PC-3 (cell line): Measurements from ENCODE around the gene CGN. TPM values are rescaled to one million over a fixed set of nuclear protein-coding genes. Genes with fewer than 3 reads are reported as not detected.
A peak's percentile ranks its signal among the peaks of the same experiment; 100 is the strongest.

Source experiments
- ATAC-seq: fragments of 200-7000 bp; cut with Tn5 transposase; 2 replicates; pipeline ENCODE4 v1.9.1; 2020; ENCODE audit warnings: mild to moderate bottlenecking, moderate library complexity
- BruUV-seq: library from RNA; stranded (reverse); fragments of 400-500 nt; replicated peaks from 2 replicates; lab custom pipeline; 2021; lab: Mats Ljungman, UMichigan
- CTCF ChIA-PET: fragments of 300-600 bp; sonication (Branson Sonifier 250); formaldehyde crosslinking; loops from one replicate; lab custom pipeline; 2022; ENCODE audit warnings: antibody characterized with exemption; lab: Charles Lee
- POLR2A ChIA-PET: fragments of 300-600 bp; sonication (Branson Sonifier 250); formaldehyde crosslinking; loops from one replicate; lab custom pipeline; 2022; ENCODE audit warnings: antibody characterized with exemption; ENCODE audit not compliant: unreplicated experiment; lab: Charles Lee
- DNase-seq: peaks from one replicate; pipeline ENCODE4 v3.0.0-alpha.2; 2015
- H2AFZ ChIP-seq: fragments of 300-600 bp; sonication (generic); 2 replicates; pipeline ENCODE4 v1.6.0; 2016; ENCODE audit warnings: antibody characterized with exemption, low read length
- H3F3A ChIP-seq: fragments of 300-600 bp; sonication (generic); one replicate; pipeline ENCODE4 v1.6.0; 2017; ENCODE audit warnings: antibody characterized with exemption, low read length, control low read depth, mild to moderate bottlenecking; ENCODE audit not compliant: unreplicated experiment
- H3K27ac ChIP-seq: fragments of 300-600 bp; sonication (generic); 2 replicates; pipeline ENCODE4 v1.5.1; 2016; ENCODE audit warnings: mild to moderate bottlenecking, low read length
- H3K27me3 ChIP-seq: fragments of 300-600 bp; sonication (generic); 2 replicates; pipeline ENCODE4 v1.6.1; 2016; ENCODE audit warnings: low read length, mixed read lengths
- H3K36me3 ChIP-seq: fragments of 300-600 bp; sonication (generic); 2 replicates; pipeline ENCODE4 v1.6.1; 2016; ENCODE audit warnings: low read depth, mixed run types, low read length, mixed read lengths
- H3K4me1 ChIP-seq: fragments of 300-600 bp; sonication (generic); 2 replicates; pipeline ENCODE4 v1.5.1; 2016; ENCODE audit warnings: low read length; ENCODE audit not compliant: insufficient read depth
- H3K4me2 ChIP-seq: fragments of 300-600 bp; sonication (generic); 2 replicates; pipeline ENCODE4 v1.6.0; 2016; ENCODE audit warnings: low read length
- H3K4me3 ChIP-seq: fragments of 300-600 bp; sonication (generic); 2 replicates; pipeline ENCODE4 v1.5.1; 2016; ENCODE audit warnings: mild to moderate bottlenecking, low read length, mixed read lengths
- H3K79me2 ChIP-seq: fragments of 300-600 bp; sonication (generic); 2 replicates; pipeline ENCODE4 v1.6.1; 2017; ENCODE audit warnings: low read length, mixed read lengths
- H3K9ac ChIP-seq: fragments of 300-600 bp; sonication (generic); 2 replicates; pipeline ENCODE4 v1.6.0; 2016; ENCODE audit warnings: mild to moderate bottlenecking, low read length
- H3K9me2 ChIP-seq: fragments of 300-600 bp; sonication (generic); replicated peaks from 2 replicates; pipeline ENCODE4 v1.6.1; 2016; ENCODE audit warnings: mixed run types, low read length, mixed read lengths
- H3K9me3 ChIP-seq: fragments of 300-600 bp; sonication (generic); 2 replicates; pipeline ENCODE4 v1.6.1; 2016; ENCODE audit warnings: low read length, mixed read lengths
- H4K20me1 ChIP-seq: fragments of 300-600 bp; sonication (generic); 2 replicates; pipeline ENCODE4 v1.6.1; 2016; ENCODE audit warnings: low read length, mixed read lengths
- EZH2 ChIP-seq: fragments of 300-600 bp; sonication (generic); IDR thresholded peaks from one replicate; pipeline ENCODE4 v1.6.1; 2017; ENCODE audit warnings: antibody characterized with exemption, mild to moderate bottlenecking, low read length; ENCODE audit not compliant: unreplicated experiment
- EZH2phosphoT487 ChIP-seq: fragments of 300-600 bp; sonication (generic); IDR thresholded peaks from 2 replicates; pipeline ENCODE4 v1.6.1; 2018; ENCODE audit warnings: mild to moderate bottlenecking, antibody characterized with exemption, low read length, borderline replicate concordance
- intact Hi-C: fragments of 100-400 bp; cut with micrococcal nuclease; formaldehyde crosslinking; loops from 2 replicates; pipeline ENCODE4 v1.9.0; 2023
- total RNA-seq: library from RNA; depleted of rRNA; stranded (reverse); fragments of >200 nt; gene quantifications from 2 replicates; pipeline ENCODE4 v1.2.3, GENCODE V29; 2014
- TF ChIP-seq, protein P1 (sequence below): fragments of 300-600 bp; sonication (generic); conservative IDR thresholded peaks from 2 replicates; pipeline ENCODE4 v1.5.1; 2017; ENCODE audit warnings: antibody characterized with exemption, low read depth, mild to moderate bottlenecking, low read length

CGN gene
- total RNA-seq, 1 experiment from 2014 or later = 13.3 TPM

DNA sequence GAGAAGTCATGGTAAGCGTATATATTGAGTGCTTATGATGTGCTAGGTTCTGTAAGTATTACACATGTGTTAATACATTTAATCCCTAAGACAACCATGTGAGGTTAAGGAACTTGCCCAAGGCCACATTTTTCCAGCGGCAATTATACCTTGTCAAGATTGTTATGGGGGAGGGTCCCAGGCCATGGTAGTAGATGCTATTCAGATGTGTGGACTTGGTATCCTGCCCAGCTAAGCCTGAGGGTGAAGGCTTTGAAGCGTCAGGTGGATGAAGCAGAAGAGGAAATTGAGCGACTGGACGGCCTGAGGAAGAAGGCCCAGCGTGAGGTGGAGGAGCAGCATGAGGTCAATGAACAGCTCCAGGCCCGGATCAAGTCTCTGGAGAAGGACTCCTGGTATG, 25.3 kb downstream of the CGN start:
- Histone ChIP-seq H4K20me1 (peaks cover 11% of the 10 kb centered on the region), H3K27ac (peak overlapping the region; percentile 29; the same call in 1 of the 2 replicates), H3K4me3 (no peak overlapping the region), H3K27me3 (no peaks in the 10 kb centered on the region), H3F3A (no peaks in the 10 kb centered on the region), H3K9me2 (no peaks in the 10 kb centered on the region), H3K4me2 (peak overlapping the region; percentile 54), H3K79me2 (peaks cover 12% of the 10 kb centered on the region), H3K9me3 (no peaks in the 10 kb centered on the region), H3K4me1 (peaks cover 45% of the 10 kb centered on the region), H3K9ac (no peak overlapping the region), H2AFZ (no peak overlapping the region), H3K36me3 (peaks cover 23% of the 10 kb centered on the region; the same call in 1 of the 2 replicates)
- ChIA-PET CTCF (interaction anchor here (0.7 to 1.0 kb wide), 3 partner anchors 100 to 300 kb away, joined by 3 to 5 read pairs (median 3); no protein-coding TSS in a partner anchor), POLR2A (interaction anchor here (0.6 kb wide), 1 partner anchor 33 kb away, joined by 5 read pairs; no protein-coding TSS in a partner anchor)
- DNase-seq = no peak
- no TSS peak for BruUV-seq
- intact Hi-C loops = no loop called here
- no peak for ATAC-seq
- TF ChIP-seq, protein P1, sequence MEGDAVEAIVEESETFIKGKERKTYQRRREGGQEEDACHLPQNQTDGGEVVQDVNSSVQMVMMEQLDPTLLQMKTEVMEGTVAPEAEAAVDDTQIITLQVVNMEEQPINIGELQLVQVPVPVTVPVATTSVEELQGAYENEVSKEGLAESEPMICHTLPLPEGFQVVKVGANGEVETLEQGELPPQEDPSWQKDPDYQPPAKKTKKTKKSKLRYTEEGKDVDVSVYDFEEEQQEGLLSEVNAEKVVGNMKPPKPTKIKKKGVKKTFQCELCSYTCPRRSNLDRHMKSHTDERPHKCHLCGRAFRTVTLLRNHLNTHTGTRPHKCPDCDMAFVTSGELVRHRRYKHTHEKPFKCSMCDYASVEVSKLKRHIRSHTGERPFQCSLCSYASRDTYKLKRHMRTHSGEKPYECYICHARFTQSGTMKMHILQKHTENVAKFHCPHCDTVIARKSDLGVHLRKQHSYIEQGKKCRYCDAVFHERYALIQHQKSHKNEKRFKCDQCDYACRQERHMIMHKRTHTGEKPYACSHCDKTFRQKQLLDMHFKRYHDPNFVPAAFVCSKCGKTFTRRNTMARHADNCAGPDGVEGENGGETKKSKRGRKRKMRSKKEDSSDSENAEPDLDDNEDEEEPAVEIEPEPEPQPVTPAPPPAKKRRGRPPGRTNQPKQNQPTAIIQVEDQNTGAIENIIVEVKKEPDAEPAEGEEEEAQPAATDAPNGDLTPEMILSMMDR = no peak
- TF ChIP-seq EZH2phosphoT487 (no peak), EZH2 (no peak)

DNA sequence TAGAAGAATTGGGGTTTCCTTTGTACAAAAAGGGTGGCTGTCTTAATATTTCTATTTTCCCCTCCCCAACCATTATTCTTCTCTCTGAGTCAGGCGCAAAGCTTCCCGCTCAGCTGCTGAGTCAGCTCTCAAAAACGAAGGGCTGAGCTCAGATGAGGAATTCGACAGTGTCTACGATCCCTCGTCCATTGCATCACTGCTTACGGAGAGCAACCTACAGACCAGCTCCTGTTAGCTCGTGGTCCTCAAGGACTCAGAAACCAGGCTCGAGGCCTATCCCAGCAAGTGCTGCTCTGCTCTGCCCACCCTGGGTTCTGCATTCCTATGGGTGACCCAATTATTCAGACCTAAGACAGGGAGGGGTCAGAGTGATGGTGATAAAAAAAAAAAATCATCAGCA, 25.9 kb downstream of the CGN start:
- BruUV-seq = no TSS peak
- H3K9me3 ChIP-seq = no peaks in the 10 kb centered on the region
- H3K4me1 ChIP-seq = peaks cover 51% of the 10 kb centered on the region
- H3F3A ChIP-seq = no peaks in the 10 kb centered on the region
- H2AFZ ChIP-seq = no peak overlapping the region
- H3K27me3 ChIP-seq = no peaks in the 10 kb centered on the region
- intact Hi-C loops = no loop called here
- TF ChIP-seq, protein P1 = no peak
- TF ChIP-seq EZH2phosphoT487 (no peak), EZH2 (no peak)
- H3K36me3 ChIP-seq = peaks cover 17% of the 10 kb centered on the region; the same call in 1 of the 2 replicates
- peaks cover 17% of the 10 kb centered on the region for H4K20me1 ChIP-seq
- H3K79me2 ChIP-seq = peaks cover 19% of the 10 kb centered on the region
- no peak overlapping the region for H3K9ac ChIP-seq
- H3K4me3 ChIP-seq = no peak overlapping the region
- H3K4me2 ChIP-seq = peak overlapping the region; percentile 54
- ChIA-PET CTCF (interaction anchor here (0.7 to 1.0 kb wide), 3 partner anchors 100 to 300 kb away, joined by 3 to 5 read pairs (median 3); no protein-coding TSS in a partner anchor), POLR2A (interaction anchor here (0.6 to 0.7 kb wide), 4 partner anchors 11 to 144 kb away, joined by 3 to 6 read pairs (median 4); no protein-coding TSS in a partner anchor)
- ATAC-seq (peak; percentile 16), DNase-seq (peak; percentile 98)
- peak overlapping the region; percentile 44 for H3K27ac ChIP-seq
- H3K9me2 ChIP-seq = no peaks in the 10 kb centered on the region
